Prostate gland (tissue), 2 donors: ENCODE data around the gene C6orf89. TPM values are rescaled to one million over a fixed set of nuclear protein-coding genes. Genes with fewer than 3 reads are reported as not detected.

ENCODE experiments used
- DNase-seq: peaks from one replicate; pipeline ENCODE4 v3.0.0-alpha.2; 2019; ENCODE audit warnings: low spot score
- H3K27ac ChIP-seq, 2 donors: fragments of 200-600 bp; sonication (generic); 2 replicates each; pipeline ENCODE4 v1.5.1; 2017 to 2019
- H3K27me3 ChIP-seq: fragments of 200-600 bp; sonication (generic); replicated peaks from 2 replicates; pipeline ENCODE4 v1.5.1; 2019; ENCODE audit not compliant: insufficient read depth
- H3K36me3 ChIP-seq, 2 donors: fragments of 200-600 bp; sonication (generic); 1 replicate in 1 of 2; 2 replicates in 1 of 2; pipeline versions ENCODE4 v1.5.1 to v1.8.1; 2017 to 2019
- H3K4me1 ChIP-seq: fragments of 200-600 bp; sonication (generic); replicated peaks from 2 replicates; pipeline ENCODE4 v1.5.1; 2019
- H3K4me3 ChIP-seq, 2 donors: fragments of 200-600 bp; sonication (generic); 2 replicates each; pipeline ENCODE4 v1.5.1; 2017 to 2019
- H3K9me3 ChIP-seq: fragments of 200-600 bp; sonication (generic); 2 replicates; pipeline ENCODE4 v1.5.1; 2017
- CTCF ChIP-seq, 4 experiments: fragments of 200-600 bp in 2 of 4; fragments of 450-650 bp in 2 of 4; sonication (generic) in 2 of 4; IDR thresholded peaks; 1 replicate in 3 of 4; 2 replicates in 1 of 4; pipeline ENCODE4 v1.5.1; 2016 to 2019; ENCODE audit warnings: antibody characterized with exemption in 4 of 4, mild to moderate bottlenecking in 2 of 4, moderate library complexity in 2 of 4
- POLR2A ChIP-seq: fragments of 450-650 bp; IDR thresholded peaks from one replicate; pipeline ENCODE4 v1.6.1; 2016; ENCODE audit warnings: antibody characterized with exemption, mild to moderate bottlenecking
- POLR2AphosphoS5 ChIP-seq: sonication (generic); formaldehyde crosslinking; IDR thresholded peaks from one replicate; pipeline ENCODE4 v1.6.1; 2017; ENCODE audit warnings: antibody characterized with exemption
- WGBS: methylation state at CpG from one replicate; pipeline ENCODE4 v1.1.5; 2018; 5-methylcytosine and 5-hydroxymethylcytosine counted together
- intact Hi-C: fragments of 100-400 bp; cut with DNase I; formaldehyde crosslinking; loops from one replicate; pipeline ENCODE4 v1.14.2; 2022
- total RNA-seq, 2 donors: library from RNA; depleted of rRNA; stranded (reverse); fragments of >200 nt; gene quantifications; one replicate each; pipeline ENCODE4 v1.1.0, GENCODE V29; 2016

The C6orf89 gene
- total RNA-seq, 2 donors from 2014 or later = 54.9 to 96.9 TPM

GRCh38 chr6:36847991-36848390, 37.8 kb upstream of the C6orf89 start:
- Histone ChIP-seq H3K27me3 (no peaks in the 10 kb centered on the region), H3K27ac (no peak overlapping the region), H3K4me3 (no peak overlapping the region), H3K4me1 (no peaks in the 10 kb centered on the region), H3K36me3 (no peaks in the 10 kb centered on the region), H3K9me3 (no peaks in the 10 kb centered on the region)
- intact Hi-C loops = loop anchor here (10.0 kb wide), 1 partner anchor 233 kb away; no protein-coding TSS in a partner anchor
- 93% methylated on average over 6 of the region's 6 CpGs for WGBS
- DNase-seq = no peak
- no peak for TF ChIP-seq CTCF (IDR thresholded peaks at IDR 0.05)
- TF ChIP-seq POLR2AphosphoS5 = no peak
- no peak for TF ChIP-seq POLR2A

- Histone ChIP-seq H3K27ac (peak overlapping the region in 1 of 2 donors; percentile 12), H3K4me1 (no peaks in the 10 kb centered on the region), H3K9me3 (no peaks in the 10 kb centered on the region), H3K27me3 (no peaks in the 10 kb centered on the region), H3K36me3 (no peaks in the 10 kb centered on the region), H3K4me3 (no peak overlapping the region)
- TF ChIP-seq POLR2AphosphoS5 = peak; percentile 12
- no peak for TF ChIP-seq CTCF (IDR thresholded peaks at IDR 0.05)
- TF ChIP-seq POLR2A = no peak
- WGBS = 16% methylated on average over 26 of the region's 26 CpGs
- intact Hi-C loops = loop anchor here (10.0 kb wide), 1 partner anchor 234 kb away; no protein-coding TSS in a partner anchor
- DNase-seq = peak; percentile 52
Measured at GRCh38 chr6:36848658-36849441, 36.9 kb upstream of the C6orf89 start.

GRCh38 chr6:36850021-36850420, 35.7 kb upstream of the C6orf89 start:
- intact Hi-C loops = no loop called here

GRCh38 chr6:36851149-36851614, 34.6 kb upstream of the C6orf89 start:
- 23% methylated on average over 3 of the region's 3 CpGs for WGBS

More at GRCh38 chr6:36850021-36850420, 35.7 kb upstream of the C6orf89 start:
- no peaks in the 10 kb centered on the region for H3K9me3 ChIP-seq
- no peaks in the 10 kb centered on the region for H3K36me3 ChIP-seq
- no peaks in the 10 kb centered on the region for H3K27me3 ChIP-seq
- 84% methylated on average over 9 of the region's 9 CpGs for WGBS
- DNase-seq = no peak
- H3K27ac ChIP-seq = peak overlapping the region in 1 of 2 donors; percentile 12
- no peak for TF ChIP-seq POLR2A
- no peak for TF ChIP-seq CTCF (IDR thresholded peaks at IDR 0.05)
- TF ChIP-seq POLR2AphosphoS5 = no peak
- no peak overlapping the region for H3K4me3 ChIP-seq
- no peaks in the 10 kb centered on the region for H3K4me1 ChIP-seq

More at GRCh38 chr6:36851149-36851614, 34.6 kb upstream of the C6orf89 start:
- no peaks in the 10 kb centered on the region for H3K4me1 ChIP-seq
- no peaks in the 10 kb centered on the region for H3K36me3 ChIP-seq
- intact Hi-C loops = loop anchor here (1.0 kb wide), 1 partner anchor 85 kb away; no protein-coding TSS in a partner anchor
- H3K4me3 ChIP-seq = no peak overlapping the region
- peak; percentile 63 for DNase-seq
- no peaks in the 10 kb centered on the region for H3K27me3 ChIP-seq
- no peaks in the 10 kb centered on the region for H3K9me3 ChIP-seq
- no peak for TF ChIP-seq POLR2A
- peak; percentile 51 for TF ChIP-seq POLR2AphosphoS5
- TF ChIP-seq CTCF (IDR thresholded peaks at IDR 0.05) = peak; percentile 52 to 82 (median 78)
- peak overlapping the region; percentile 25 to 38 for H3K27ac ChIP-seq
